ENCODE results near the gene HPSE2.

- no peak for TF ChIP-seq CTCF (IDR thresholded peaks at IDR 0.05; ENCODE audit: borderline replicate concordance, extremely low read depth, low read length, poor library complexity, severe bottlenecking)
- no peak for TF ChIP-seq EZH2 (IDR thresholded peaks at IDR 0.05; ENCODE audit: borderline replicate concordance, low read depth, low read length, severe bottlenecking)
Observed at GRCh38 chr10:98589007-98589406, 646.6 kb downstream of the HPSE2 start.

Measured in DND-41 (cell line).